GM10266 (cell line): ENCODE results near the gene LBP.

Source experiments
- DNase-seq: peaks from one replicate; pipeline ENCODE4 v3.0.0; 2012; ENCODE audit errors: extremely low spot score
- CTCF ChIP-seq: IDR thresholded peaks from 2 replicates; pipeline ENCODE4 v1.5.1; 2012; ENCODE audit warnings: mild to moderate bottlenecking, low read depth; ENCODE audit not compliant: control insufficient read depth, insufficient read depth; ENCODE audit errors: missing control alignments

LBP gene

GRCh38 chr20:38346247-38346651, at the start of gene LBP:
LBP (plus strand) TSS chr20:38346482; CDS start chr20:38346517, 35 bp downstream.
- TF ChIP-seq CTCF = no peak
- no peak for DNase-seq

GRCh38 chr20:38297916-38298674, 48.2 kb upstream of the LBP start:
- no peak for TF ChIP-seq CTCF
- no peak for DNase-seq

- no peak for DNase-seq
- no peak for TF ChIP-seq CTCF
Measured at GRCh38 chr20:38298768-38299288, 47.5 kb upstream of the LBP start.

GRCh38 chr20:38299963-38300362, 46.3 kb upstream of the LBP start:
- DNase-seq = no peak
- no peak for TF ChIP-seq CTCF

- no peak for DNase-seq
- TF ChIP-seq CTCF = no peak
Measured at GRCh38 chr20:38300438-38300837, 45.8 kb upstream of the LBP start.

- DNase-seq = no peak
Measured at GRCh38 chr20:38301309-38301708, 45.0 kb upstream of the LBP start.

GRCh38 chr20:38302786-38303185, 43.5 kb upstream of the LBP start:
- DNase-seq = no peak

More at GRCh38 chr20:38301309-38301708, 45.0 kb upstream of the LBP start:
- TF ChIP-seq CTCF = no peak

More at GRCh38 chr20:38302786-38303185, 43.5 kb upstream of the LBP start:
- TF ChIP-seq CTCF = no peak
